PFSK-1 (cell line): Measurements from ENCODE around the gene PIK3C2B.

Source experiments
- FOXP2 ChIP-seq: optimal IDR thresholded peaks from 2 replicates; pipeline ENCODE3; 2011; ENCODE audit warnings: borderline replicate concordance, control low read depth, inconsistent platforms; ENCODE audit not compliant: insufficient read depth; ENCODE audit errors: extremely low read length, extremely low read depth
- POLR2AphosphoS5 ChIP-seq: IDR thresholded peaks from 2 replicates; pipeline ENCODE4 v1.6.1; 2012; ENCODE audit warnings: low read depth, mild to moderate bottlenecking, control low read depth, low read length, moderate library complexity
- SIN3A ChIP-seq: IDR thresholded peaks from 2 replicates; pipeline ENCODE4 v1.6.1; 2012; ENCODE audit warnings: mild to moderate bottlenecking, low read length, moderate library complexity, borderline replicate concordance; ENCODE audit not compliant: insufficient read depth
- TAF1 ChIP-seq: IDR thresholded peaks from 2 replicates; pipeline ENCODE4 v1.6.1; 2012; ENCODE audit warnings: low read length, control low read depth, borderline replicate concordance; ENCODE audit not compliant: insufficient read depth
- TF ChIP-seq, protein P1 (sequence below), 2 experiments: IDR thresholded peaks; 2 replicates each; pipeline versions ENCODE4 v1.6.1 to v1.8.0; 2011 to 2012; ENCODE audit warnings: low read depth in 2 of 2, low read length in 2 of 2, control low read depth in 1 of 2, inconsistent platforms in 1 of 2, mild to moderate bottlenecking in 1 of 2, moderate library complexity in 1 of 2; ENCODE audit not compliant: insufficient read depth in 1 of 2

DNA sequence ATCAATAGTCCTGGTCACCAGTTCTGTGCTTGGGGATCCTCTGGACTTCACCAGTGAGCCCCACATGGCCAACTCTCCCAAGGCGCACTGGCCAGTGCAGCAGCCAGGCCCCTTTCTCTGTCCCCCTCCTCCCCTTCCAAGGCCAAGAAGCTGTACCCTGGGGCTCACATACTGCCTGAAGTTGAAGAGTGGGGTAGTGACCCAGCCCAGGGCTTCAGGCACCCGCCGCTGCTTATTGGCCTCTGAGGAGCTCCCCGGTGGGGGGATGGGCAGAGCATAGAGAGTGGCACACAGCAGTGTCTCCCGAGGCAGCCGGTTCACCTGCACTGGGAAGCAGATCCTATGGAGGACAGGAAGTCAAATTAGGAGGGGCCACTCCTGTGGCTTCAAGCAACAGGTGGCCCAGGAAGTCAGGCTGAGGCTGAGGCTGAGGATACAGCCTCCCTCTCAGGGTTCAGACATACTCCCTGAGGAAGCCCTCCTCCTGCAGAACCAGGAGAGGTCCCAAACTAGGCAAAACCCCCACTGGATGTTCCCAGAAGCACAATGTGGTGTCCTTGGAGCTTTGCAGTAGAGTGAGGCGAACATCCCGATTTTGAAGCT lies 44.8 kb downstream of the PIK3C2B start:
- TF ChIP-seq POLR2AphosphoS5 (no peak), SIN3A (no peak), TAF1 (no peak), FOXP2 (no peak)
- TF ChIP-seq, protein P1, sequence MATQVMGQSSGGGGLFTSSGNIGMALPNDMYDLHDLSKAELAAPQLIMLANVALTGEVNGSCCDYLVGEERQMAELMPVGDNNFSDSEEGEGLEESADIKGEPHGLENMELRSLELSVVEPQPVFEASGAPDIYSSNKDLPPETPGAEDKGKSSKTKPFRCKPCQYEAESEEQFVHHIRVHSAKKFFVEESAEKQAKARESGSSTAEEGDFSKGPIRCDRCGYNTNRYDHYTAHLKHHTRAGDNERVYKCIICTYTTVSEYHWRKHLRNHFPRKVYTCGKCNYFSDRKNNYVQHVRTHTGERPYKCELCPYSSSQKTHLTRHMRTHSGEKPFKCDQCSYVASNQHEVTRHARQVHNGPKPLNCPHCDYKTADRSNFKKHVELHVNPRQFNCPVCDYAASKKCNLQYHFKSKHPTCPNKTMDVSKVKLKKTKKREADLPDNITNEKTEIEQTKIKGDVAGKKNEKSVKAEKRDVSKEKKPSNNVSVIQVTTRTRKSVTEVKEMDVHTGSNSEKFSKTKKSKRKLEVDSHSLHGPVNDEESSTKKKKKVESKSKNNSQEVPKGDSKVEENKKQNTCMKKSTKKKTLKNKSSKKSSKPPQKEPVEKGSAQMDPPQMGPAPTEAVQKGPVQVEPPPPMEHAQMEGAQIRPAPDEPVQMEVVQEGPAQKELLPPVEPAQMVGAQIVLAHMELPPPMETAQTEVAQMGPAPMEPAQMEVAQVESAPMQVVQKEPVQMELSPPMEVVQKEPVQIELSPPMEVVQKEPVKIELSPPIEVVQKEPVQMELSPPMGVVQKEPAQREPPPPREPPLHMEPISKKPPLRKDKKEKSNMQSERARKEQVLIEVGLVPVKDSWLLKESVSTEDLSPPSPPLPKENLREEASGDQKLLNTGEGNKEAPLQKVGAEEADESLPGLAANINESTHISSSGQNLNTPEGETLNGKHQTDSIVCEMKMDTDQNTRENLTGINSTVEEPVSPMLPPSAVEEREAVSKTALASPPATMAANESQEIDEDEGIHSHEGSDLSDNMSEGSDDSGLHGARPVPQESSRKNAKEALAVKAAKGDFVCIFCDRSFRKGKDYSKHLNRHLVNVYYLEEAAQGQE (IDR thresholded peaks at IDR 0.05; ENCODE audit: insufficient read depth in 1 of 2, low read depth in 2 of 2, low read length in 2 of 2): no peak
